GM20000 (cell line): Measurements from ENCODE around the gene TAF10.

ENCODE experiments used
- DNase-seq: peaks from one replicate; pipeline ENCODE4 v3.0.0; 2012; ENCODE audit warnings: low spot score
- CTCF ChIP-seq: IDR thresholded peaks from 2 replicates; pipeline ENCODE4 v1.5.1; 2012; ENCODE audit warnings: mild to moderate bottlenecking, control low read depth; ENCODE audit errors: extremely low read depth, missing control alignments

The TAF10 gene

GRCh38 chr11:6628526-6628925, 16.5 kb upstream of the TAF10 start:
- TF ChIP-seq CTCF = no peak
- no peak for DNase-seq

- DNase-seq = peak; percentile 83
Observed at GRCh38 chr11:6627762-6628241, 15.8 kb upstream of the TAF10 start.

GRCh38 chr11:6626971-6627761, 15.2 kb upstream of the TAF10 start:
- no peak for DNase-seq
- TF ChIP-seq CTCF = no peak

More at GRCh38 chr11:6627762-6628241, 15.8 kb upstream of the TAF10 start:
- TF ChIP-seq CTCF = no peak

- no peak for DNase-seq
- TF ChIP-seq CTCF = no peak
Observed at GRCh38 chr11:6625832-6626420, 13.9 kb upstream of the TAF10 start.

- TF ChIP-seq CTCF = no peak
- DNase-seq = no peak
Observed at GRCh38 chr11:6625156-6625831, 13.3 kb upstream of the TAF10 start.

GRCh38 chr11:6623391-6624363, 11.7 kb upstream of the TAF10 start:
- no peak for DNase-seq
- TF ChIP-seq CTCF = no peak
